ENCODE measurements around the gene ZNF618. TPM values are rescaled to one million over a fixed set of nuclear protein-coding genes. Genes with fewer than 3 reads are reported as not detected.

Gene ZNF618
- total RNA-seq, 1 experiment from 2014 or later, result 29.4 TPM

GRCh38 chr9:113946496-113947115 lies 70.5 kb downstream of the ZNF618 start:
- intact Hi-C loops (cut with micrococcal nuclease; ENCODE audit: unreplicated experiment), result no loop called here
- TF ChIP-seq EZH2 (IDR thresholded peaks at IDR 0.05; ENCODE audit: borderline replicate concordance, low read depth, low read length, poor library complexity, severe bottlenecking), result no peak
- no peak for TF ChIP-seq CTCF (conservative IDR thresholded peaks at IDR 0.05; ENCODE audit: low read depth, low read length)
- Histone ChIP-seq H3K27ac (ENCODE audit: low read depth, low read length, poor library complexity, severe bottlenecking) (no peak overlapping the region), H3K4me1 (ENCODE audit: insufficient read depth, low read length, poor library complexity, severe bottlenecking) (no peaks in the 10 kb centered on the region), H3K27me3 (replicated peaks; ENCODE audit: insufficient read depth, low read depth, low read length, poor library complexity) (no peaks in the 10 kb centered on the region), H3K9me3 (ENCODE audit: low read depth, low read length, poor library complexity, severe bottlenecking) (no peaks in the 10 kb centered on the region), H3K36me3 (ENCODE audit: insufficient read depth, low read length, poor library complexity, severe bottlenecking) (no peaks in the 10 kb centered on the region), H3K4me3 (ENCODE audit: low read depth, low read length, poor library complexity, severe bottlenecking) (no peak overlapping the region)
- POLR2A ChIA-PET (ENCODE audit: low non-redundant PET), result no interaction called here
- no TSS peak for BruUV-seq (replicated peaks)
- CTCF ChIA-PET, result no interaction called here
- no peak for DNase-seq (ENCODE audit: low spot score)

- H3K36me3 ChIP-seq (ENCODE audit: insufficient read depth, low read length, poor library complexity, severe bottlenecking), result no peaks in the 10 kb centered on the region
- H3K4me1 ChIP-seq (ENCODE audit: insufficient read depth, low read length, poor library complexity, severe bottlenecking), result peaks cover 4% of the 10 kb centered on the region
- ChIA-PET POLR2A (ENCODE audit: low non-redundant PET) (no interaction called here), CTCF (no interaction called here)
- BruUV-seq (replicated peaks), result no TSS peak
- no peak for DNase-seq (ENCODE audit: low spot score)
- H3K9me3 ChIP-seq (ENCODE audit: low read depth, low read length, poor library complexity, severe bottlenecking), result no peaks in the 10 kb centered on the region
- H3K4me3 ChIP-seq (ENCODE audit: low read depth, low read length, poor library complexity, severe bottlenecking), result no peak overlapping the region
- H3K27ac ChIP-seq (ENCODE audit: low read depth, low read length, poor library complexity, severe bottlenecking), result no peak overlapping the region
- intact Hi-C loops (cut with micrococcal nuclease; ENCODE audit: unreplicated experiment), result no loop called here
- no peaks in the 10 kb centered on the region for H3K27me3 ChIP-seq (replicated peaks; ENCODE audit: insufficient read depth, low read depth, low read length, poor library complexity)
- TF ChIP-seq CTCF (conservative IDR thresholded peaks at IDR 0.05; ENCODE audit: low read depth, low read length) (no peak), EZH2 (IDR thresholded peaks at IDR 0.05; ENCODE audit: borderline replicate concordance, low read depth, low read length, poor library complexity, severe bottlenecking) (no peak)
These were observed 71.8 kb downstream of the ZNF618 start for GRCh38 chr9:113947941-113948340.

- no peaks in the 10 kb centered on the region for H3K9me3 ChIP-seq (ENCODE audit: low read depth, low read length, poor library complexity, severe bottlenecking)
- ChIA-PET CTCF (interaction anchor here (0.5 kb wide), 1 partner anchor 191 kb away, joined by 3 read pairs; no protein-coding TSS in a partner anchor), POLR2A (ENCODE audit: low non-redundant PET) (no interaction called here)
- H3K27me3 ChIP-seq (replicated peaks; ENCODE audit: insufficient read depth, low read depth, low read length, poor library complexity), result no peaks in the 10 kb centered on the region
- TF ChIP-seq EZH2 (IDR thresholded peaks at IDR 0.05; ENCODE audit: borderline replicate concordance, low read depth, low read length, poor library complexity, severe bottlenecking), result no peak
- no peak for TF ChIP-seq CTCF (conservative IDR thresholded peaks at IDR 0.05; ENCODE audit: low read depth, low read length)
- DNase-seq (ENCODE audit: low spot score), result no peak
- no peak overlapping the region for H3K27ac ChIP-seq (ENCODE audit: low read depth, low read length, poor library complexity, severe bottlenecking)
- peaks cover 12% of the 10 kb centered on the region for H3K4me1 ChIP-seq (ENCODE audit: insufficient read depth, low read length, poor library complexity, severe bottlenecking)
- BruUV-seq (replicated peaks), result no TSS peak
- H3K4me3 ChIP-seq (ENCODE audit: low read depth, low read length, poor library complexity, severe bottlenecking), result no peak overlapping the region
- H3K36me3 ChIP-seq (ENCODE audit: insufficient read depth, low read length, poor library complexity, severe bottlenecking), result no peaks in the 10 kb centered on the region
- intact Hi-C loops (cut with micrococcal nuclease; ENCODE audit: unreplicated experiment), result no loop called here
These were observed 72.9 kb downstream of the ZNF618 start for GRCh38 chr9:113948891-113949570.

Measured in A673 (cell line).